ENCODE measurements around the gene MXRA8. TPM values are rescaled to one million over a fixed set of nuclear protein-coding genes. Genes with fewer than 3 reads are reported as not detected.
A peak's percentile ranks its signal among the peaks of the same experiment; 100 is the strongest.

The MXRA8 gene
- total and polyA plus RNA-seq, 9 of the 15 experiments (the other 6 are each of a cell fraction or from before 2014, with no cell fraction given) = 0.66 to 11.3 (median 6.3) TPM

DNA sequence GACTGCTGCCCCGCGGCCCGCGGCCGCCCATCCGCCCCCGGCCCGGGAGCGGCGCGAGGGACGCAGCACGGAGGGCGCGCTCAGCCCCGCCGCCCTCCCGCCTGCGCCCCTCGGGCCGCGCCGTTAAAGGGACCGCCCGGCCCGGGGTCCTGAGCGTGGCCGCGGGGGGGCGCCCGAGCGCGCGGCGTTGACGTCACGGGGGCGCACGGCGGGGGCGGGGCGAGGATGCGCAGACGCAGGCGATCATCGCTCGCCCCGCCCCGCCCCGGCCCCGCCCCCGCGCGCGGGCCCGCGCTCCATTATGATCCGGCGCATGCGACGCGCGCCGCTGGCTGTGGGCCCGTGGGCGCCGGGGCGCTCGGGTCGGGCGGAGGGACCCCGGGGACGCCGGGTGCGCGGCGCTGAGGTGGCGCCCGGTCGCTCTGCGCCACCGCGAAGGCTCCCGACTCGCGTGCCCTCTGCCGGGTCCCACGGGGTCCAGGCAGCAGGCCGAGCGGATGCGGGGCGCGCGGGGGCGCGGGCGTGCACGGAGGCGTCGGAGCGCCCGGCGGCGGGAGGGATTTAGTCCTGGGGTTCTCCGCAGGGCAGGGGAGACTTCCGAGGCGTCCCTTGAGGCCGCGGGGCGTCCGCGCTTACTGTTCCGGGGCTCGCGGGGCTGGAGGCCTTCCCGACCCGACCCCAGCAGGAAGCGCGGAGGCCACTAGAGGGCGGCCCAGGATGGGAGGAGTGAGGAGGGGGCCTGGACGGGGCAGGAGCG is 8.9 kb downstream of the MXRA8 start, which contains the start of gene DVL1 (continued):
- TF ChIP-seq CAMTA2 (CRISPR knock-in tag; conservative IDR thresholded peaks at IDR 0.05) (no peak), RBBP5 (IDR thresholded peaks at IDR 0.05; ENCODE audit: borderline replicate concordance, insufficient read depth, low read length, poor library complexity, severe bottlenecking) (peak; percentile 71), THRAP3 (IDR thresholded peaks at IDR 0.05; ENCODE audit: borderline replicate concordance) (no peak), FOSL1 (tag; conservative IDR thresholded peaks at IDR 0.05) (no peak; the same call in 1 of the 2 replicates), GATA2 (CRISPR knock-in tag; IDR thresholded peaks at IDR 0.05) (no peak), NONO (IDR thresholded peaks at IDR 0.05; ENCODE audit: low read depth in 2 of 2, low read length in 1 of 2) (peak; percentile 78 to 88), PHB2 (IDR thresholded peaks at IDR 0.05; ENCODE audit: low read depth) (no peak), GABPB1 (CRISPR knock-in tag; IDR thresholded peaks at IDR 0.05) (peak; percentile 57; the same call in 1 of the 2 replicates), NR2C1 (IDR thresholded peaks at IDR 0.05) (no peak), NR2C1 (tag; IDR thresholded peaks at IDR 0.05) (no peak), RBM39 (optimal IDR thresholded peaks at IDR 0.05; ENCODE audit: low read depth, low read length) (no peak), ZNF668 (CRISPR knock-in tag; IDR thresholded peaks at IDR 0.05) (no peak), NR3C1 (CRISPR knock-in tag; IDR thresholded peaks at IDR 0.05) (peak; percentile 70; the same call in 1 of the 2 replicates), RBM17 (IDR thresholded peaks at IDR 0.05; ENCODE audit: borderline replicate concordance, low read depth, low read length) (no peak)
- TF ChIP-seq, protein P1, sequence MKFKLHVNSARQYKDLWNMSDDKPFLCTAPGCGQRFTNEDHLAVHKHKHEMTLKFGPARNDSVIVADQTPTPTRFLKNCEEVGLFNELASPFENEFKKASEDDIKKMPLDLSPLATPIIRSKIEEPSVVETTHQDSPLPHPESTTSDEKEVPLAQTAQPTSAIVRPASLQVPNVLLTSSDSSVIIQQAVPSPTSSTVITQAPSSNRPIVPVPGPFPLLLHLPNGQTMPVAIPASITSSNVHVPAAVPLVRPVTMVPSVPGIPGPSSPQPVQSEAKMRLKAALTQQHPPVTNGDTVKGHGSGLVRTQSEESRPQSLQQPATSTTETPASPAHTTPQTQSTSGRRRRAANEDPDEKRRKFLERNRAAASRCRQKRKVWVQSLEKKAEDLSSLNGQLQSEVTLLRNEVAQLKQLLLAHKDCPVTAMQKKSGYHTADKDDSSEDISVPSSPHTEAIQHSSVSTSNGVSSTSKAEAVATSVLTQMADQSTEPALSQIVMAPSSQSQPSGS (CRISPR knock-in tag; IDR thresholded peaks at IDR 0.05) = no peak
- TF ChIP-seq, protein P2, sequence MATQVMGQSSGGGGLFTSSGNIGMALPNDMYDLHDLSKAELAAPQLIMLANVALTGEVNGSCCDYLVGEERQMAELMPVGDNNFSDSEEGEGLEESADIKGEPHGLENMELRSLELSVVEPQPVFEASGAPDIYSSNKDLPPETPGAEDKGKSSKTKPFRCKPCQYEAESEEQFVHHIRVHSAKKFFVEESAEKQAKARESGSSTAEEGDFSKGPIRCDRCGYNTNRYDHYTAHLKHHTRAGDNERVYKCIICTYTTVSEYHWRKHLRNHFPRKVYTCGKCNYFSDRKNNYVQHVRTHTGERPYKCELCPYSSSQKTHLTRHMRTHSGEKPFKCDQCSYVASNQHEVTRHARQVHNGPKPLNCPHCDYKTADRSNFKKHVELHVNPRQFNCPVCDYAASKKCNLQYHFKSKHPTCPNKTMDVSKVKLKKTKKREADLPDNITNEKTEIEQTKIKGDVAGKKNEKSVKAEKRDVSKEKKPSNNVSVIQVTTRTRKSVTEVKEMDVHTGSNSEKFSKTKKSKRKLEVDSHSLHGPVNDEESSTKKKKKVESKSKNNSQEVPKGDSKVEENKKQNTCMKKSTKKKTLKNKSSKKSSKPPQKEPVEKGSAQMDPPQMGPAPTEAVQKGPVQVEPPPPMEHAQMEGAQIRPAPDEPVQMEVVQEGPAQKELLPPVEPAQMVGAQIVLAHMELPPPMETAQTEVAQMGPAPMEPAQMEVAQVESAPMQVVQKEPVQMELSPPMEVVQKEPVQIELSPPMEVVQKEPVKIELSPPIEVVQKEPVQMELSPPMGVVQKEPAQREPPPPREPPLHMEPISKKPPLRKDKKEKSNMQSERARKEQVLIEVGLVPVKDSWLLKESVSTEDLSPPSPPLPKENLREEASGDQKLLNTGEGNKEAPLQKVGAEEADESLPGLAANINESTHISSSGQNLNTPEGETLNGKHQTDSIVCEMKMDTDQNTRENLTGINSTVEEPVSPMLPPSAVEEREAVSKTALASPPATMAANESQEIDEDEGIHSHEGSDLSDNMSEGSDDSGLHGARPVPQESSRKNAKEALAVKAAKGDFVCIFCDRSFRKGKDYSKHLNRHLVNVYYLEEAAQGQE (IDR thresholded peaks at IDR 0.05; ENCODE audit: borderline replicate concordance) = peak; percentile 26; the same call in 1 of the 2 replicates
- TF ChIP-seq, protein P2 (CRISPR knock-in tag; IDR thresholded peaks at IDR 0.05; ENCODE audit: low read depth) = peak; percentile 86
- TF ChIP-seq, protein P3, sequence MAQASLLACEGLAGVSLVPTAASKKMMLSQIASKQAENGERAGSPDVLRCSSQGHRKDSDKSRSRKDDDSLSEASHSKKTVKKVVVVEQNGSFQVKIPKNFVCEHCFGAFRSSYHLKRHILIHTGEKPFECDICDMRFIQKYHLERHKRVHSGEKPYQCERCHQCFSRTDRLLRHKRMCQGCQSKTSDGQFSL (CRISPR knock-in tag; IDR thresholded peaks at IDR 0.05) = peak; percentile 93
- TF ChIP-seq, protein P3 (tag; IDR thresholded peaks at IDR 0.05) = peak in 1 of 2 experiments; percentile 47; a peak in 1 of 4 replicates
